HepG2 (cell line): ENCODE data around the gene HDAC3. TPM values are rescaled to one million over a fixed set of nuclear protein-coding genes. Genes with fewer than 3 reads are reported as not detected.
A peak's percentile ranks its signal among the peaks of the same experiment; 100 is the strongest.

Source experiments
- AKAP8 ChIP-seq: sonication (generic); formaldehyde crosslinking; IDR thresholded peaks from 2 replicates; pipeline ENCODE4 v1.5.1; 2020; ENCODE audit warnings: mild to moderate bottlenecking, missing genetic modification reagents
- ELF3 ChIP-seq: IDR thresholded peaks from 2 replicates; pipeline ENCODE4 v1.6.1; 2016; ENCODE audit warnings: missing genetic modification reagents, missing compliant biosample characterization
- HOXA5 ChIP-seq: sonication (generic); formaldehyde crosslinking; IDR thresholded peaks from 2 replicates; pipeline ENCODE4 v1.4.0; 2020; ENCODE audit warnings: missing genetic modification reagents
- KLF12 ChIP-seq: sonication (generic); formaldehyde crosslinking; IDR thresholded peaks from 2 replicates; pipeline ENCODE4 v1.4.0; 2020; ENCODE audit warnings: missing genetic modification reagents, borderline replicate concordance
- MAZ ChIP-seq, 2 experiments: sonication (generic) in 1 of 2; formaldehyde crosslinking in 1 of 2; IDR thresholded peaks; 2 replicates each; pipeline versions ENCODE4 v1.5.0 to v1.6.1; 2012 to 2020; ENCODE audit warnings: low read depth in 2 of 2, mild to moderate bottlenecking in 2 of 2, borderline replicate concordance in 1 of 2, improper control_type of control experiment in 1 of 2, low read length in 1 of 2, missing genetic modification reagents in 1 of 2, moderate library complexity in 1 of 2
- MYNN ChIP-seq: sonication (generic); formaldehyde crosslinking; IDR thresholded peaks from 2 replicates; pipeline ENCODE4 v1.4.0; 2020; ENCODE audit warnings: mild to moderate bottlenecking, low read depth, missing genetic modification reagents
- NFE2L1 ChIP-seq: sonication (generic); formaldehyde crosslinking; IDR thresholded peaks from 2 replicates; pipeline ENCODE4 v1.4.0; 2020; ENCODE audit warnings: missing genetic modification reagents, mild to moderate bottlenecking, borderline replicate concordance
- PRPF4 ChIP-seq: fragments of 200-400 bp; formaldehyde crosslinking; IDR thresholded peaks from 2 replicates; pipeline ENCODE4 v1.6.1; 2016; ENCODE audit warnings: low read length, low read depth; ENCODE audit not compliant: poor library complexity, severe bottlenecking
- SALL2 ChIP-seq: sonication (generic); formaldehyde crosslinking; IDR thresholded peaks from 2 replicates; pipeline ENCODE4 v1.8.1; 2023; ENCODE audit warnings: mild to moderate bottlenecking, missing genetic modification reagents, inconsistent platforms
- polyA plus RNA-seq, 8 experiments: library from polyadenylated mRNA; depleted of rRNA in 3 of 8; stranded (reverse) in 7 of 8; unstranded in 1 of 8; fragments of >200 nt; fragmentation: Illumina TruSeq in 4 of 8; extraction: Trizol in 4 of 8; gene quantifications; 2 replicates each; pipeline versions ENCODE4 v1.2.1 to v1.2.3, GENCODE V29; 2011 to 2016; ENCODE audit warnings: low read depth in 4 of 8, missing spikeins in 1 of 8, mixed read lengths in 1 of 8; ENCODE audit not compliant: insufficient read depth in 1 of 8
- total RNA-seq, 5 experiments: library from RNA; depleted of rRNA; stranded (reverse); fragments of >200 nt; fragmentation: Illumina TruSeq; extraction: Trizol; gene quantifications; 2 replicates each; pipeline ENCODE4 v1.2.3, GENCODE V29; 2016; ENCODE audit warnings: low read depth in 1 of 5
- TF ChIP-seq, protein P1 (sequence below): sonication (generic); formaldehyde crosslinking; IDR thresholded peaks from 2 replicates; pipeline ENCODE4 v1.4.0; 2020; ENCODE audit warnings: missing genetic modification reagents, mild to moderate bottlenecking, borderline replicate concordance
- TF ChIP-seq, protein P2 (sequence below): sonication (generic); formaldehyde crosslinking; IDR thresholded peaks from one replicate; pipeline ENCODE4 v1.5.1; 2020; ENCODE audit warnings: mild to moderate bottlenecking, missing genetic modification reagents; ENCODE audit errors: not compliant biosample characterization
- TF ChIP-seq, protein P3 (sequence below): sonication (generic); formaldehyde crosslinking; IDR thresholded peaks from 2 replicates; pipeline ENCODE4 v1.4.0; 2020; ENCODE audit warnings: mild to moderate bottlenecking, missing genetic modification reagents

HDAC3 gene
- total and polyA plus RNA-seq, 2 of the 13 experiments (the other 11 are each of a cell fraction or from before 2014, with no cell fraction given), result 84.0 to 94.1 TPM

DNA sequence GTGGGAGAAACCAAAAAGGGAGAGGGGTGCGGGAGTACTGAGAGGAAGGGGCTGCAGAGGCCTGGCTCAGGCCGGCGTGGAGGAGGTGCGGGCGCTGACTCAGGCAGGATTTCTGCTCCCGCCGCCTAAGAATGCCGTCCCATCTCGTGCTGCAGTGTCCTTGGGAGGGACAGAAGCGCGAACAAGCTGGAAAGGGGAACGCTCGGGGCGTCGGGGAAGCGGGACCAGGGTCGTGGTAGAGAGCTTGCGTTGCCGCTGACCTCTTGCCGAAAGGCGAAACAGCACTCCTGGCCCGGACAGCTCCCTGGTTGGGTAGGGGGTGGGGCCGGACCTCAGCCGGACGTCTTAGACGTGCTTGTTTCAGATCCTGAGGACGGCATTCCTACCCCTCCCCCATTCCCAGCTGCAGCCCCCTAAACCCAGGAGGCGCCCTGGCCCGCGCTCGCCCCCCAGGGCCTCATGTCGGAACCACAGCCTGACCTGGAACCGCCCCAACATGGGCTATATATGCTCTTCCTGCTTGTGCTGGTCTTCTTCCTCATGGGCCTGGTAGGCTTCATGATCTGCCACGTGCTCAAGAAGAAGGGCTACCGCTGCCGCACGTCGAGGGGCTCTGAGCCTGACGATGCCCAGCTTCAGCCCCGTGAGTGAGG is 1.2 kb upstream of the HDAC3 start (continued):
- TF ChIP-seq AKAP8 (CRISPR knock-in tag) (no peak), MAZ (IDR thresholded peaks at IDR 0.05; ENCODE audit: borderline replicate concordance, low read depth, low read length) (0 out of 2 replicates have a peak, but pooled peaks have one; percentile 23), MAZ (CRISPR knock-in tag; IDR thresholded peaks at IDR 0.05; ENCODE audit: low read depth) (no peak), HOXA5 (CRISPR knock-in tag) (no peak), NFE2L1 (no peak), ELF3 (no peak), PRPF4 (peak; percentile 55), SALL2 (no peak; the same call in 1 of the 2 replicates), KLF12 (CRISPR knock-in tag) (no peak), MYNN (CRISPR knock-in tag) (no peak)
- TF ChIP-seq, protein P1, sequence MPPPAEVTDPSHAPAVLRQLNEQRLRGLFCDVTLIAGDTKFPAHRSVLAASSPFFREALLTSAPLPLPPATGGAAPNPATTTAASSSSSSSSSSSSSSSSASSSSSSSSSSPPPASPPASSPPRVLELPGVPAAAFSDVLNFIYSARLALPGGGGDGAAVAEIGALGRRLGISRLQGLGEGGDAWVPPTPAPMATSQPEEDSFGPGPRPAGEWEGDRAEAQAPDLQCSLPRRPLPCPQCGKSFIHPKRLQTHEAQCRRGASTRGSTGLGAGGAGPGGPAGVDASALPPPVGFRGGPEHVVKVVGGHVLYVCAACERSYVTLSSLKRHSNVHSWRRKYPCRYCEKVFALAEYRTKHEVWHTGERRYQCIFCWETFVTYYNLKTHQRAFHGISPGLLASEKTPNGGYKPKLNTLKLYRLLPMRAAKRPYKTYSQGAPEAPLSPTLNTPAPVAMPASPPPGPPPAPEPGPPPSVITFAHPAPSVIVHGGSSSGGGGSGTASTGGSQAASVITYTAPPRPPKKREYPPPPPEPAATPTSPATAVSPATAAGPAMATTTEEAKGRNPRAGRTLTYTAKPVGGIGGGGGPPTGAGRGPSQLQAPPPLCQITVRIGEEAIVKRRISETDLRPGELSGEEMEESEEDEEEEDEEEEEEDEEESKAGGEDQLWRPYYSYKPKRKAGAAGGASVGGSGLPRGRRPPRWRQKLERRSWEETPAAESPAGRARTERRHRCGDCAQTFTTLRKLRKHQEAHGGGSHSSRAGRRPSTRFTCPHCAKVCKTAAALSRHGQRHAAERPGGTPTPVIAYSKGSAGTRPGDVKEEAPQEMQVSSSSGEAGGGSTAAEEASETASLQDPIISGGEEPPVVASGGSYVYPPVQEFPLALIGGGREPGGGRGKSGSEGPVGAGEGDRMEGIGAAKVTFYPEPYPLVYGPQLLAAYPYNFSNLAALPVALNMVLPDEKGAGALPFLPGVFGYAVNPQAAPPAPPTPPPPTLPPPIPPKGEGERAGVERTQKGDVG (CRISPR knock-in tag), result peak; percentile 57; the same call in 1 of the 2 replicates
- TF ChIP-seq, protein P2, sequence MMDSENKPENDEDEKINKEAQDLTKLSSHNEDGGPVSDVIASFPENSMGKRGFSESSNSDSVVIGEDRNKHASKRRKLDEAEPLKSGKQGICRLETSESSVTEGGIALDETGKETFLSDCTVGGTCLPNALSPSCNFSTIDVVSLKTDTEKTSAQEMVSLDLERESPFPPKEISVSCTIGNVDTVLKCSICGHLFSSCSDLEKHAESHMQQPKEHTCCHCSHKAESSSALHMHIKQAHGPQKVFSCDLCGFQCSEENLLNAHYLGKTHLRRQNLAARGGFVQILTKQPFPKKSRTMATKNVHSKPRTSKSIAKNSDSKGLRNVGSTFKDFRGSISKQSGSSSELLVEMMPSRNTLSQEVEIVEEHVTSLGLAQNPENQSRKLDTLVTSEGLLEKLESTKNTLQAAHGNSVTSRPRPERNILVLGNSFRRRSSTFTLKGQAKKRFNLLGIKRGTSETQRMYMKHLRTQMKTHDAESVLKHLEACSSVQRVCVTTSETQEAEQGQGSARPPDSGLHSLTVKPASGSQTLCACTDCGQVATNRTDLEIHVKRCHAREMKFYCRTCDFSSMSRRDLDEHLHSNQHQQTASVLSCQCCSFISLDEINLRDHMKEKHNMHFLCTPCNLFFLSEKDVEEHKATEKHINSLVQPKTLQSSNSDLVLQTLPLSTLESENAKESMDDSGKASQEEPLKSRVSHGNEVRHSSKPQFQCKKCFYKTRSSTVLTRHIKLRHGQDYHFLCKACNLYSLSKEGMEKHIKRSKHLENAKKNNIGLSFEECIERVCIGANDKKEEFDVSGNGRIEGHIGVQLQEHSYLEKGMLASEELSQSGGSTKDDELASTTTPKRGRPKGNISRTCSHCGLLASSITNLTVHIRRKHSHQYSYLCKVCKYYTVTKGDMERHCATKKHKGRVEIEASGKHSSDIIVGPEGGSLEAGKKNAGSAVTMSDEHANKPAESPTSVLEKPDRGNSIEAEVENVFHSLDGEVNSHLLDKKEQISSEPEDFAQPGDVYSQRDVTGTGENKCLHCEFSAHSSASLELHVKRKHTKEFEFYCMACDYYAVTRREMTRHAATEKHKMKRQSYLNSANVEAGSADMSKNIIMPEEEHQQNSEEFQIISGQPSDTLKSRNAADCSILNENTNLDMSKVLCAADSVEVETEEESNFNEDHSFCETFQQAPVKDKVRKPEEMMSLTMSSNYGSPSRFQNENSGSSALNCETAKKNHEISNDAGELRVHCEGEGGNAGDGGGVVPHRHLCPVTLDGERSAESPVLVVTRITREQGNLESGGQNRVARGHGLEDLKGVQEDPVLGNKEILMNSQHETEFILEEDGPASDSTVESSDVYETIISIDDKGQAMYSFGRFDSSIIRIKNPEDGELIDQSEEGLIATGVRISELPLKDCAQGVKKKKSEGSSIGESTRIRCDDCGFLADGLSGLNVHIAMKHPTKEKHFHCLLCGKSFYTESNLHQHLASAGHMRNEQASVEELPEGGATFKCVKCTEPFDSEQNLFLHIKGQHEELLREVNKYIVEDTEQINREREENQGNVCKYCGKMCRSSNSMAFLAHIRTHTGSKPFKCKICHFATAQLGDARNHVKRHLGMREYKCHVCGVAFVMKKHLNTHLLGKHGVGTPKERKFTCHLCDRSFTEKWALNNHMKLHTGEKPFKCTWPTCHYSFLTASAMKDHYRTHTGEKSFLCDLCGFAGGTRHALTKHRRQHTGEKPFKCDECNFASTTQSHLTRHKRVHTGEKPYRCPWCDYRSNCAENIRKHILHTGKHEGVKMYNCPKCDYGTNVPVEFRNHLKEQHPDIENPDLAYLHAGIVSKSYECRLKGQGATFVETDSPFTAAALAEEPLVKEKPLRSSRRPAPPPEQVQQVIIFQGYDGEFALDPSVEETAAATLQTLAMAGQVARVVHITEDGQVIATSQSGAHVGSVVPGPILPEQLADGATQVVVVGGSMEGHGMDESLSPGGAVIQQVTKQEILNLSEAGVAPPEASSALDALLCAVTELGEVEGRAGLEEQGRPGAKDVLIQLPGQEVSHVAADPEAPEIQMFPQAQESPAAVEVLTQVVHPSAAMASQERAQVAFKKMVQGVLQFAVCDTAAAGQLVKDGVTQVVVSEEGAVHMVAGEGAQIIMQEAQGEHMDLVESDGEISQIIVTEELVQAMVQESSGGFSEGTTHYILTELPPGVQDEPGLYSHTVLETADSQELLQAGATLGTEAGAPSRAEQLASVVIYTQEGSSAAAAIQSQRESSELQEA (CRISPR knock-in tag), result no peak
- TF ChIP-seq, protein P3, sequence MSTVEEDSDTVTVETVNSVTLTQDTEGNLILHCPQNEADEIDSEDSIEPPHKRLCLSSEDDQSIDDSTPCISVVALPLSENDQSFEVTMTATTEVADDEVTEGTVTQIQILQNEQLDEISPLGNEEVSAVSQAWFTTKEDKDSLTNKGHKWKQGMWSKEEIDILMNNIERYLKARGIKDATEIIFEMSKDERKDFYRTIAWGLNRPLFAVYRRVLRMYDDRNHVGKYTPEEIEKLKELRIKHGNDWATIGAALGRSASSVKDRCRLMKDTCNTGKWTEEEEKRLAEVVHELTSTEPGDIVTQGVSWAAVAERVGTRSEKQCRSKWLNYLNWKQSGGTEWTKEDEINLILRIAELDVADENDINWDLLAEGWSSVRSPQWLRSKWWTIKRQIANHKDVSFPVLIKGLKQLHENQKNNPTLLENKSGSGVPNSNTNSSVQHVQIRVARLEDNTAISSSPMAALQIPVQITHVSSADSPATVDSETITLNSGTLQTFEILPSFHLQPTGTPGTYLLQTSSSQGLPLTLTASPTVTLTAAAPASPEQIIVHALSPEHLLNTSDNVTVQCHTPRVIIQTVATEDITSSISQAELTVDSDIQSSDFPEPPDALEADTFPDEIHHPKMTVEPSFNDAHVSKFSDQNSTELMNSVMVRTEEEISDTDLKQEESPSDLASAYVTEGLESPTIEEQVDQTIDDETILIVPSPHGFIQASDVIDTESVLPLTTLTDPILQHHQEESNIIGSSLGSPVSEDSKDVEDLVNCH, result no peak
